H1 (cell line): ENCODE measurements around the gene GUF1. TPM values are rescaled to one million over a fixed set of nuclear protein-coding genes. Genes with fewer than 3 reads are reported as not detected.

Experiments
- FOSL1 ChIP-seq: IDR thresholded peaks from 2 replicates; pipeline ENCODE4 v1.6.1; 2011; ENCODE audit warnings: mild to moderate bottlenecking, low read depth, low read length, moderate library complexity; ENCODE audit not compliant: insufficient read depth
- KDM1A ChIP-seq: fragments of 200-600, 300-600 bp; sonication (generic); IDR thresholded peaks from 2 replicates; pipeline ENCODE4 v1.7.1; 2016; ENCODE audit warnings: mild to moderate bottlenecking, low read length, borderline replicate concordance
- MAX ChIP-seq: IDR thresholded peaks from 2 replicates; pipeline ENCODE4 v1.6.1; 2012; ENCODE audit warnings: inconsistent platforms
- NRF1 ChIP-seq: IDR thresholded peaks from 2 replicates; pipeline ENCODE4 v1.6.1; 2011; ENCODE audit warnings: mild to moderate bottlenecking, low read depth, low read length, improper control_type of control experiment
- PHF8 ChIP-seq: fragments of 200-600 bp; sonication (generic); conservative IDR thresholded peaks from 2 replicates; pipeline ENCODE4 v1.7.1; 2012; ENCODE audit warnings: low read depth, mild to moderate bottlenecking, inconsistent platforms, low read length, moderate library complexity
- RNF2 ChIP-seq: fragments of 200-900, 300-1000 bp; sonication (generic); IDR thresholded peaks from 2 replicates; pipeline ENCODE4 v1.7.1; 2016; ENCODE audit warnings: borderline replicate concordance, low read depth, mild to moderate bottlenecking, antibody characterized with exemption, low read length; ENCODE audit not compliant: poor library complexity, severe bottlenecking; ENCODE audit errors: missing control alignments
- TAF1 ChIP-seq: IDR thresholded peaks from 2 replicates; pipeline ENCODE4 v1.6.1; 2011; ENCODE audit warnings: mild to moderate bottlenecking, low read depth, low read length
- TAF7 ChIP-seq: optimal IDR thresholded peaks from 2 replicates; pipeline ENCODE3; 2011; ENCODE audit warnings: low read depth, mild to moderate bottlenecking, inconsistent platforms, low read length, moderate library complexity, borderline replicate concordance
- TBP ChIP-seq: IDR thresholded peaks from 2 replicates; pipeline ENCODE4 v1.6.1; 2011; ENCODE audit warnings: low read depth, low read length, improper control_type of control experiment
- USF2 ChIP-seq: IDR thresholded peaks from 2 replicates; pipeline ENCODE4 v1.6.1; 2011; ENCODE audit warnings: low read length, improper control_type of control experiment
- polyA plus RNA-seq, 7 experiments: library from polyadenylated mRNA; depleted of rRNA in 3 of 7; stranded (reverse) in 5 of 7; unstranded in 2 of 7; fragments of >200 nt in 5 of 7; fragments of 200-250 nt in 2 of 7; gene quantifications; 1 replicate in 5 of 7; 2 replicates in 1 of 7; 4 replicates in 1 of 7; pipeline versions ENCODE4 v1.2.1 to v1.2.3, GENCODE V29; 2011 to 2013; ENCODE audit warnings: missing spikeins in 2 of 7, mixed read lengths in 2 of 7
- total RNA-seq: library from RNA; stranded (reverse); fragmentation: NEBNext Ultra II Directional; extraction: Animal tissue kit (Norgen Biotek cat#: 25700); gene quantifications from 2 replicates; pipeline ENCODE4 v1.2.1, GENCODE V29; 2021

GUF1 gene
- total and polyA plus RNA-seq, 2 of the 8 experiments (the other 6 are each of a cell fraction or from before 2014, with no cell fraction given), result 14.8 to 30.6 TPM

- TF ChIP-seq USF2, result peak; percentile 89
- TF ChIP-seq MAX, result peak; percentile 86
- no peak for TF ChIP-seq FOSL1
- peak; percentile 66; the same call in 1 of the 2 replicates for TF ChIP-seq KDM1A
- peak; percentile 95 for TF ChIP-seq PHF8
- TF ChIP-seq TBP, result peak; percentile 82
- TF ChIP-seq RNF2, result no peak
- TF ChIP-seq NRF1, result no peak
- peak; percentile 87 for TF ChIP-seq TAF1
- TF ChIP-seq TAF7, result peak; percentile 78
Observed at GRCh38 chr4:44678094-44679041, at the start of gene GUF1 (continued).
